ENCODE results near the gene PACSIN2.

DNA sequence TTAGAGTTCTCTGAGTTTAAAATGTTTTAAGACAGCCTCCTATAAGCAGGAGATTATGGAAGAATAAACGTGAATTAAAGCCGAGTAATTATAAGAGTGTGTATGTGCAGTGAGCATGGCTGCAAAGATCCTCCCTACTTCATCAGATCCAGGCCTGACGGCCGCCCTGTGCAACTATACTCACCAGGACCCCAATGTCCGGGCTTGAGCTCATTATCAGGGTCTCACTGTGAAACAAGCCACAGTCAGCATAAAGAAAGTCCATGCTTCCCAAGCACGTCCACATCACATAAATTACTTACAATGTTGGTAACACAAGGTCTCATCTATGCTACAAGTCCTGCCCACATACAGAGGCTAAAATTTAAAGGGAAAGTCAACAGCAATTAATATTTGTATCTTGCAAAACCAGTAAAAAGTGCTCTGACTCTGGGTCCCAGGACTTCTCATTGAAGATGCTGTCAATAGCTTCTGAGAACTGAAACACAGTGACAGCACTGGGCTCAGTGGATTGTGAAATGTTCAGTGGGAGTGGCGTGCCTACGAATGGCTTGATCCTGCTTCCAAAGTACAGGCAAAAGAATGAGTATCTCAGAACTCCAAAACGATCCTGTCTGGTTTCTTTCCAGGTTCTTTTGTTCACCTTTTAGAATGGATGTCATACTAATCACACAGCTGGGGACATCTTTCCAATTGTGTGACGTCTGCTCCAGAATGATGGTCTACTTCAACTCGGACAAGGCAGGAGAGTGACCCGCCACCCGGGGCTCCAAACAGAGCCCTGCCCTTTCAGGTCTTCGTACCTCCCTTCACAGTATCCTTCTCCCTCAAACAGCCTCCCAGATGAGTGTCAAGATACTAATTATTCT lies 85.7 kb downstream of the PACSIN2 start:
- TF ChIP-seq, protein P1, sequence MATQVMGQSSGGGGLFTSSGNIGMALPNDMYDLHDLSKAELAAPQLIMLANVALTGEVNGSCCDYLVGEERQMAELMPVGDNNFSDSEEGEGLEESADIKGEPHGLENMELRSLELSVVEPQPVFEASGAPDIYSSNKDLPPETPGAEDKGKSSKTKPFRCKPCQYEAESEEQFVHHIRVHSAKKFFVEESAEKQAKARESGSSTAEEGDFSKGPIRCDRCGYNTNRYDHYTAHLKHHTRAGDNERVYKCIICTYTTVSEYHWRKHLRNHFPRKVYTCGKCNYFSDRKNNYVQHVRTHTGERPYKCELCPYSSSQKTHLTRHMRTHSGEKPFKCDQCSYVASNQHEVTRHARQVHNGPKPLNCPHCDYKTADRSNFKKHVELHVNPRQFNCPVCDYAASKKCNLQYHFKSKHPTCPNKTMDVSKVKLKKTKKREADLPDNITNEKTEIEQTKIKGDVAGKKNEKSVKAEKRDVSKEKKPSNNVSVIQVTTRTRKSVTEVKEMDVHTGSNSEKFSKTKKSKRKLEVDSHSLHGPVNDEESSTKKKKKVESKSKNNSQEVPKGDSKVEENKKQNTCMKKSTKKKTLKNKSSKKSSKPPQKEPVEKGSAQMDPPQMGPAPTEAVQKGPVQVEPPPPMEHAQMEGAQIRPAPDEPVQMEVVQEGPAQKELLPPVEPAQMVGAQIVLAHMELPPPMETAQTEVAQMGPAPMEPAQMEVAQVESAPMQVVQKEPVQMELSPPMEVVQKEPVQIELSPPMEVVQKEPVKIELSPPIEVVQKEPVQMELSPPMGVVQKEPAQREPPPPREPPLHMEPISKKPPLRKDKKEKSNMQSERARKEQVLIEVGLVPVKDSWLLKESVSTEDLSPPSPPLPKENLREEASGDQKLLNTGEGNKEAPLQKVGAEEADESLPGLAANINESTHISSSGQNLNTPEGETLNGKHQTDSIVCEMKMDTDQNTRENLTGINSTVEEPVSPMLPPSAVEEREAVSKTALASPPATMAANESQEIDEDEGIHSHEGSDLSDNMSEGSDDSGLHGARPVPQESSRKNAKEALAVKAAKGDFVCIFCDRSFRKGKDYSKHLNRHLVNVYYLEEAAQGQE (IDR thresholded peaks at IDR 0.05; ENCODE audit: insufficient read depth in 1 of 2, low read depth in 2 of 2, low read length in 2 of 2): no peak
- TF ChIP-seq TAF1 (IDR thresholded peaks at IDR 0.05; ENCODE audit: borderline replicate concordance, insufficient read depth, low read length) (no peak), SIN3A (IDR thresholded peaks at IDR 0.05; ENCODE audit: borderline replicate concordance, insufficient read depth, low read length) (no peak), POLR2AphosphoS5 (IDR thresholded peaks at IDR 0.05; ENCODE audit: low read depth, low read length) (no peak), FOXP2 (optimal IDR thresholded peaks at IDR 0.05; ENCODE audit: borderline replicate concordance, extremely low read depth, extremely low read length, insufficient read depth) (no peak)

All from PFSK-1 (cell line).